ENCODE measurements around the gene ZNF488. TPM values are rescaled to one million over a fixed set of nuclear protein-coding genes. Genes with fewer than 3 reads are reported as not detected.
A peak's percentile ranks its signal among the peaks of the same experiment; 100 is the strongest.

ZNF488 gene
- total RNA-seq, 1 experiment from 2014 or later, result 11.8 TPM

GRCh38 chr10:47405857-47406547 lies 21.9 kb upstream of the ZNF488 start:
- in situ Hi-C loops (cut with HindIII; ENCODE audit: low pct_unique_long_range_greater_than_20kb, low sequenced_read_pairs) (no loop called here), intact Hi-C loops (cut with micrococcal nuclease; ENCODE audit: unreplicated experiment) (no loop called here)
- peaks cover 86% of the 10 kb centered on the region for H3K4me1 ChIP-seq (ENCODE audit: control insufficient read depth, insufficient read depth, low read length)
- BruUV-seq (replicated peaks), result no TSS peak
- DNase-seq (ENCODE audit: low read depth, low spot score) (no peak), ATAC-seq (peak; percentile 47)
- TF ChIP-seq POLR2AphosphoS5 (IDR thresholded peaks at IDR 0.05; ENCODE audit: low read depth, low read length) (no peak), SIN3A (IDR thresholded peaks at IDR 0.05; ENCODE audit: borderline replicate concordance, insufficient read depth, low read depth, low read length) (no peak), CTCF (IDR thresholded peaks at IDR 0.05) (no peak), TCF7L2 (IDR thresholded peaks at IDR 0.05; ENCODE audit: low read depth, low read length) (no peak), REST (IDR thresholded peaks at IDR 0.05; ENCODE audit: insufficient read depth in 1 of 2, low read depth in 2 of 2, low read length in 1 of 2) (no peak)
- no peaks in the 10 kb centered on the region for H3K36me3 ChIP-seq (ENCODE audit: control insufficient read depth, insufficient read depth, low read length)
- ChIA-PET POLR2A (no interaction called here), CTCF (no interaction called here)
- no peaks in the 10 kb centered on the region for H3K9me3 ChIP-seq (ENCODE audit: control insufficient read depth, insufficient read depth, low read depth, low read length)
- no peaks in the 10 kb centered on the region for H3K27me3 ChIP-seq (ENCODE audit: control insufficient read depth, insufficient read depth, low read length)
- H3K27ac ChIP-seq (ENCODE audit: low read length), result peak overlapping the region; percentile 75
- peak overlapping the region in 1 of 2 experiments; percentile 0; a peak in 1 of 4 replicates for H3K4me3 ChIP-seq (ENCODE audit: low read depth in 2 of 2, low read length in 2 of 2)

GRCh38 chr10:47404937-47405336 lies 20.8 kb upstream of the ZNF488 start:
- Histone ChIP-seq H3K4me1 (ENCODE audit: control insufficient read depth, insufficient read depth, low read length) (peaks cover 78% of the 10 kb centered on the region), H3K27ac (ENCODE audit: low read length) (peak overlapping the region; percentile 75), H3K27me3 (ENCODE audit: control insufficient read depth, insufficient read depth, low read length) (no peaks in the 10 kb centered on the region), H3K4me3 (ENCODE audit: low read depth in 2 of 2, low read length in 2 of 2) (no peak overlapping the region), H3K9me3 (ENCODE audit: control insufficient read depth, insufficient read depth, low read depth, low read length) (no peaks in the 10 kb centered on the region), H3K36me3 (ENCODE audit: control insufficient read depth, insufficient read depth, low read length) (no peaks in the 10 kb centered on the region)
- ChIA-PET POLR2A (no interaction called here), CTCF (interaction anchor here (0.7 kb wide), 1 partner anchor 51 kb away, joined by 5 read pairs; no protein-coding TSS in a partner anchor)
- intact Hi-C loops (cut with micrococcal nuclease; ENCODE audit: unreplicated experiment) (no loop called here), in situ Hi-C loops (cut with HindIII; ENCODE audit: low pct_unique_long_range_greater_than_20kb, low sequenced_read_pairs) (no loop called here)
- no TSS peak for BruUV-seq (replicated peaks)
- ATAC-seq (no peak), DNase-seq (ENCODE audit: low read depth, low spot score) (no peak)
- TF ChIP-seq REST (IDR thresholded peaks at IDR 0.05; ENCODE audit: insufficient read depth in 1 of 2, low read depth in 2 of 2, low read length in 1 of 2), result no peak
- TF ChIP-seq POLR2AphosphoS5 (IDR thresholded peaks at IDR 0.05; ENCODE audit: low read depth, low read length), result no peak
- TF ChIP-seq CTCF (IDR thresholded peaks at IDR 0.05), result no peak
- TF ChIP-seq SIN3A (IDR thresholded peaks at IDR 0.05; ENCODE audit: borderline replicate concordance, insufficient read depth, low read depth, low read length), result no peak
- TF ChIP-seq TCF7L2 (IDR thresholded peaks at IDR 0.05; ENCODE audit: low read depth, low read length), result no peak
